Activated CD4-positive, alpha-beta memory T cell treated with anti-CD3 and anti-CD28 coated beads for 36 hours (primary cell): ENCODE data around the gene SLC6A18. TPM values are rescaled to one million over a fixed set of nuclear protein-coding genes. Genes with fewer than 3 reads are reported as not detected.

Source experiments
- CTCF ChIA-PET: fragments of 350-600 bp; sonication (Branson Sonifier 250); formaldehyde crosslinking; loops from one replicate; lab custom pipeline; 2021; ENCODE audit warnings: antibody characterized with exemption, inconsistent platforms; lab: Charles Lee
- POLR2A ChIA-PET: fragments of 350-600 bp; sonication (Branson Sonifier 250); formaldehyde crosslinking; loops from one replicate; lab custom pipeline; 2021; ENCODE audit warnings: antibody characterized with exemption; lab: Charles Lee
- DNase-seq: peaks from one replicate; pipeline ENCODE4 v3.0.0-alpha.2; 2020
- H3K27ac Mint-ChIP-seq: one replicate; pipeline ENCODE4 v1.8.0; 2021; ENCODE audit warnings: mixed read lengths
- H3K27me3 Mint-ChIP-seq: one replicate; pipeline ENCODE4 v1.8.0; 2021; ENCODE audit warnings: mixed read lengths
- H3K36me3 Mint-ChIP-seq: one replicate; pipeline ENCODE4 v1.8.0; 2021; ENCODE audit warnings: mixed read lengths
- H3K4me1 Mint-ChIP-seq: one replicate; pipeline ENCODE4 v1.8.0; 2021; ENCODE audit warnings: low read depth, mixed read lengths
- H3K4me3 Mint-ChIP-seq: one replicate; pipeline ENCODE4 v1.8.0; 2021; ENCODE audit warnings: mild to moderate bottlenecking, mixed read lengths
- H3K9me3 Mint-ChIP-seq: one replicate; pipeline ENCODE4 v1.8.0; 2021; ENCODE audit warnings: mixed read lengths
- intact Hi-C: fragments of 100-400 bp; cut with micrococcal nuclease; formaldehyde crosslinking; loops from one replicate; pipeline ENCODE4 v1.15.1; 2023
- total RNA-seq, 2 experiments: library from RNA; stranded (reverse); gene quantifications; one replicate each; pipeline ENCODE4 v1.2.3, GENCODE V29; 2021

The SLC6A18 gene
- total RNA-seq, 2 experiments from 2014 or later, result not detected

- Mint-ChIP-seq H3K27ac (no peak overlapping the region), H3K27me3 (no peaks in the 10 kb centered on the region), H3K36me3 (no peaks in the 10 kb centered on the region), H3K4me3 (no peak overlapping the region), H3K4me1 (no peaks in the 10 kb centered on the region), H3K9me3 (no peaks in the 10 kb centered on the region)
- intact Hi-C loops, result no loop called here
- ChIA-PET POLR2A (no interaction called here), CTCF (interaction anchor here (0.8 kb wide), 1 partner anchor 9 kb away, joined by 6 read pairs; no protein-coding TSS in a partner anchor)
- DNase-seq, result no peak
These were observed 42.4 kb upstream of the SLC6A18 start for GRCh38 chr5:1182633-1183423.

DNA sequence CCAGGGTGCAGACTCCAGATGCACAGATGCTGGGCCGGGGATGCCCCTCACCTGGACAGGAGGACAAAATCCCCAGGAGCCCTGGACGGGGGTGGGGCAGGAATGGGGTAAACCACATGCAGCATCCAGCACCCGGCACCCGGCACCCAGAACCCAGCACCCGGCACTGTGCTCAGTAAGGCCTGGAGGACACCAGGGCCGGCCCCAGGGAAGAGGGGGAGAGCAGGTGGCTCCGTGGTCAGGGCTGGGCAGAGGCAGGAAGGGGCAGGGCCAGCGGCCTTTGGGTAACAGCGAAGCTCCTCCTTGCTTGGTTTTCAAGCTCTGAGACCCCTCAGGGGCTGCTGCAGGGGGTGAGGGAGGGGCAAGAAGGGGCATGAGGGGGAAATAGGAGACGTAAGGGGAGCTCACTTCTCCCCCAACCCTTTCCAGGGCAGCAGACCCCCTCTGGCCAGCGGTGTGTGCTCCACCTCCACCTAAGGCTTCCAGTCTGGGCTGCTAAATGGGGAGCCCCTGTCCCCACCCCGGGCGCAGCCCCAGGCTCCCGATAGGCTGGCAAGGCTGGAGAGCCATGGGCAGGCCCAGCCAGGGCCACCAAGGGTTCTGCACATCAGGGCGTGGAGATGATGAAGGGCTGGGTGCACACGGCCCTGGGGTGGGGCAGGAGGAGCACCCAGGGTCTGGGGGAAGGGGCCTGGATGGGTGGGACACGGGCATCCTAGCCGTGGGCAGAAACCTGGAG is 41.6 kb upstream of the SLC6A18 start:
- no peaks in the 10 kb centered on the region for H3K36me3 Mint-ChIP-seq
- H3K4me1 Mint-ChIP-seq, result no peaks in the 10 kb centered on the region
- no peak overlapping the region for H3K4me3 Mint-ChIP-seq
- intact Hi-C loops, result no loop called here
- no peak overlapping the region for H3K27ac Mint-ChIP-seq
- no peak for DNase-seq
- no peaks in the 10 kb centered on the region for H3K9me3 Mint-ChIP-seq
- POLR2A ChIA-PET, result no interaction called here
- CTCF ChIA-PET, result interaction anchor here (0.8 kb wide), 1 partner anchor 9 kb away, joined by 6 read pairs; no protein-coding TSS in a partner anchor
- peaks cover 3% of the 10 kb centered on the region for H3K27me3 Mint-ChIP-seq

DNA sequence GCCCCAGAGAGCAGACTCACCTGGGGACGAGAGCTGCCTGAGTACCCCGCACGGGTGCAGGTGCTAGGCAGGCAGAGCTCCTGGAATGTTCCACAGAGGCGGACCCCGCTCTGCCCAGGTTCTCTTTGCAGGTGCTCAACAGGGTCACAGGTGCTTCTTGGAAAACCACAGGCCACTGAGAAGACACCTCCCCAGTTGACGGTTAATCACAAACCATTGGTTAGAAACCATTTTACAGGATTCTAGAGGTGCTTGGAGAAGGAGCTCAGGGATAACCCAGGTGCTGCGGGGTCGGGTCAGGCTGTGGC is 41.1 kb upstream of the SLC6A18 start:
- intact Hi-C loops, result no loop called here
- ChIA-PET CTCF (interaction anchor here (1.6 kb wide), 1 partner anchor 11 kb away, joined by 5 read pairs; no protein-coding TSS in a partner anchor), POLR2A (no interaction called here)

DNA sequence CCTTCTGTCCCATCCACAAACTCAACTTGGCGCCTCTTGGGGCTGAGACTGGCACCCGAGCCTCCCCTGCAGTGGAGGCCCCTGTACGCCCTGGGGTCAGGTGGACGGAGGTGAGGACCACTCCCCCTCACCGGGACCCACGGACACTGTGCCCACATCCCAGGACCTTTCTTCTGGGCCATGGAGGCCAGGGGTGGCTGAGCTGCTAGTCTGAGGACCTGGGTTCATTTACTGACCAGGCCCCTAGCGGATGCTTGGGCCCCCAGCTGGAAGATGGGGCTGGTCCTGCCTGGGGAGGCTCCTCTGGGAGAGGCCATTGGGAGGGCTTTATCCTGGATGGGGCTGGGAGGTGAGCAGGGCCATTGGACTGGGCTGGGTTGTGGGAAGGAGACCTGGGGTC is 40.7 kb upstream of the SLC6A18 start:
- no peak for DNase-seq
- no peaks in the 10 kb centered on the region for H3K4me1 Mint-ChIP-seq
- no peak overlapping the region for H3K27ac Mint-ChIP-seq
- H3K36me3 Mint-ChIP-seq, result no peaks in the 10 kb centered on the region
- ChIA-PET CTCF (interaction anchor here (1.6 kb wide), 1 partner anchor 12 kb away, joined by 5 read pairs; no protein-coding TSS in a partner anchor), POLR2A (no interaction called here)
- intact Hi-C loops, result no loop called here
- no peaks in the 10 kb centered on the region for H3K9me3 Mint-ChIP-seq
- H3K4me3 Mint-ChIP-seq, result no peak overlapping the region
- H3K27me3 Mint-ChIP-seq, result peaks cover 9% of the 10 kb centered on the region

More for the DNA sequence above, 41.1 kb upstream of the SLC6A18 start:
- DNase-seq, result no peak
- H3K27ac Mint-ChIP-seq, result no peak overlapping the region
- no peaks in the 10 kb centered on the region for H3K36me3 Mint-ChIP-seq
- H3K4me1 Mint-ChIP-seq, result no peaks in the 10 kb centered on the region
- no peak overlapping the region for H3K4me3 Mint-ChIP-seq
- H3K9me3 Mint-ChIP-seq, result no peaks in the 10 kb centered on the region
- peaks cover 6% of the 10 kb centered on the region for H3K27me3 Mint-ChIP-seq

DNA sequence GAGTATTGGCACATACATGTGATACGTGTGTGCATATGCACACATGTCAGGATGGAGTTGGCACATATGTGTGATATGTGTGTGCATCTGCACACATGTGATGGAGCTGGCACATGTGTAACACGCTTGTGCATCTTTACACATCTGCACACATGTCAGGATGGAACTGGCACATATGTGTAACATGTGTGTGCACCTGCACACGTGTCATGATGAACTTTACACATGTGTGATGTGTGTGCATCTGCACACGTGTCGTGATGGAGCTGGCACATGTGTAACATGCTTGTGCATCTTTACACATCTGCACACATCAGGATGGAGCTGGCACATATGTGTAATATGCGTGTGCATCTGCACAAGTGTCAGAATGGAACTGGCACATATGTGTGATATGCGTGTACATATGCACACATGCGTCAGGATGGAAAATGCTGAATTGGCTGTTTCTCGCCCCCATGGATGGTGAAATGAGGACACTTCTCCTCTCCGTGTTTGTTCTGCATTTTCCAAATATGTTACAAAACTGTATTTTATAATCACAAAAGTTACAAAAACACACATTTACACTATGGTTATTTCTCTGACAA is 40.0 kb upstream of the SLC6A18 start:
- Mint-ChIP-seq H3K27ac (no peak overlapping the region), H3K4me3 (no peak overlapping the region)
- POLR2A ChIA-PET, result no interaction called here

GRCh38 chr5:1185629-1186350 is 39.4 kb upstream of the SLC6A18 start:
- ChIA-PET POLR2A (no interaction called here), CTCF (interaction anchor here (1.6 kb wide), 1 partner anchor 13 kb away, joined by 5 read pairs; no protein-coding TSS in a partner anchor)
- Mint-ChIP-seq H3K27me3 (peaks cover 18% of the 10 kb centered on the region), H3K27ac (no peak overlapping the region), H3K36me3 (no peaks in the 10 kb centered on the region), H3K4me1 (no peaks in the 10 kb centered on the region), H3K4me3 (no peak overlapping the region), H3K9me3 (no peaks in the 10 kb centered on the region)
- intact Hi-C loops, result no loop called here
- no peak for DNase-seq

More for the DNA sequence above, 40.0 kb upstream of the SLC6A18 start:
- no peaks in the 10 kb centered on the region for H3K4me1 Mint-ChIP-seq
- intact Hi-C loops, result no loop called here
- no peaks in the 10 kb centered on the region for H3K36me3 Mint-ChIP-seq
- H3K9me3 Mint-ChIP-seq, result no peaks in the 10 kb centered on the region
- CTCF ChIA-PET, result interaction anchor here (1.6 kb wide), 1 partner anchor 12 kb away, joined by 5 read pairs; no protein-coding TSS in a partner anchor
- no peak for DNase-seq
- H3K27me3 Mint-ChIP-seq, result peaks cover 12% of the 10 kb centered on the region

DNA sequence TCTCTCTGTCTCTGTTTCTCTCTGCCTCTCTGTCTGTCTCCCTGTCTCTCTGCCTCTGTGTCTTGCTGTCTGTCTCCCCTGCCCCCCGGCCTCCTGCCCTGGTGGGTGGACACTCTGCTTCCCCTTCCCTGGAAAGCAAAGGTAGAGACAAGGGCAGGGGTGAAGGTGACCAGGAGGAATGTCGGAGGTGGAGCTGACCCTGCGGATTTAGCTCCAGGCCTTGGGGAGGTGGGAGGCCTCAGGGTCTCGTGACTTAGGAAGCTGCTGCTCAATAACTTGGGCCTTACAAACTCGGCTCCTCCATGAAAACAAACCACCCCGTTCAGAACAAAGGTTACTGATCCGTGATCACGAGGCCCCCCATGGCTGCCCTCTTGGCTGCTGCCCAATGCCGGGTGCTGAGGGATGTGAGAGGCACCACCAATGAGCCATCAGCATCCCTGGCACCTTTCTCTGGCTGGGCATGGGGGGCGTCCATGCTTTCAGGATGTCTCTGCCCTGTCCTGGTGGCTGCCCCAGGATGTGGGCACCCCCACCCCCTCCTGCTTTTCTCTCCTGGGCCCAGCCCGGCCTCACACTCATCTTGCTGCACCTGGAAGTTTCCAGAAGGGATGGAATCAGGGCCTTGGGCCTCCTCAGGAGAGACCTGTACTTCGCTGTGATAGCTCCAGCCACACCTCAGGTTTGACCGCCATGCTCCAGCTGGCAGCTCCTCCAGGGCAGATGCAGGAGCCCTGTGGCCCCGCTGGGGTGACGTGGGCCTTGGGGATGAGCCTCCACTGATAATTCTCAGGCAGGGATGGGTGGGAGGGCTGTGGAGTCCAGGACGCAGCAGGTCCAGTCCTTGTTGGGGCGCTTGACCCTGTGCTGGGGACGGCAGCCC is 38.6 kb upstream of the SLC6A18 start:
- CTCF ChIA-PET, result no interaction called here
- no peaks in the 10 kb centered on the region for H3K9me3 Mint-ChIP-seq
- DNase-seq, result no peak
- H3K36me3 Mint-ChIP-seq, result no peaks in the 10 kb centered on the region
- intact Hi-C loops, result no loop called here
- no peak overlapping the region for H3K4me3 Mint-ChIP-seq
- H3K27ac Mint-ChIP-seq, result no peak overlapping the region
- POLR2A ChIA-PET, result no interaction called here
- peaks cover 21% of the 10 kb centered on the region for H3K27me3 Mint-ChIP-seq
- H3K4me1 Mint-ChIP-seq, result no peaks in the 10 kb centered on the region

- H3K36me3 Mint-ChIP-seq, result no peaks in the 10 kb centered on the region
- no peak for DNase-seq
- POLR2A ChIA-PET, result no interaction called here
- CTCF ChIA-PET, result no interaction called here
- H3K4me3 Mint-ChIP-seq, result no peak overlapping the region
- no peaks in the 10 kb centered on the region for H3K4me1 Mint-ChIP-seq
- intact Hi-C loops, result no loop called here
- H3K9me3 Mint-ChIP-seq, result no peaks in the 10 kb centered on the region
- H3K27me3 Mint-ChIP-seq, result peaks cover 21% of the 10 kb centered on the region
- H3K27ac Mint-ChIP-seq, result no peak overlapping the region
These were observed 37.8 kb upstream of the SLC6A18 start for GRCh38 chr5:1187234-1187949.

- Mint-ChIP-seq H3K9me3 (no peaks in the 10 kb centered on the region), H3K4me3 (no peak overlapping the region), H3K36me3 (no peaks in the 10 kb centered on the region), H3K27me3 (peaks cover 21% of the 10 kb centered on the region), H3K27ac (no peak overlapping the region), H3K4me1 (no peaks in the 10 kb centered on the region)
- POLR2A ChIA-PET, result no interaction called here
- intact Hi-C loops, result no loop called here
- CTCF ChIA-PET, result no interaction called here
- no peak for DNase-seq
These were observed 37.2 kb upstream of the SLC6A18 start for GRCh38 chr5:1187950-1188334.

GRCh38 chr5:1188464-1188863 is 36.7 kb upstream of the SLC6A18 start:
- H3K4me1 Mint-ChIP-seq, result no peaks in the 10 kb centered on the region
- no peak overlapping the region for H3K4me3 Mint-ChIP-seq
- CTCF ChIA-PET, result no interaction called here
- no peaks in the 10 kb centered on the region for H3K9me3 Mint-ChIP-seq
- POLR2A ChIA-PET, result no interaction called here
- H3K27me3 Mint-ChIP-seq, result peaks cover 21% of the 10 kb centered on the region
- no peak overlapping the region for H3K27ac Mint-ChIP-seq
- no peak for DNase-seq
- no peaks in the 10 kb centered on the region for H3K36me3 Mint-ChIP-seq
- intact Hi-C loops, result no loop called here

GRCh38 chr5:1189269-1189668 is 35.9 kb upstream of the SLC6A18 start:
- Mint-ChIP-seq H3K36me3 (no peaks in the 10 kb centered on the region), H3K9me3 (no peaks in the 10 kb centered on the region), H3K27me3 (peaks cover 21% of the 10 kb centered on the region), H3K4me1 (no peaks in the 10 kb centered on the region), H3K4me3 (no peak overlapping the region), H3K27ac (no peak overlapping the region)
- ChIA-PET POLR2A (no interaction called here), CTCF (no interaction called here)
- no peak for DNase-seq
- intact Hi-C loops, result no loop called here
